Loucy (cell line): ENCODE data around the gene VEPH1.

Experiments used
- CTCF ChIP-seq: fragments of 200-600 bp; sonication (generic); conservative IDR thresholded peaks from 2 replicates; pipeline ENCODE4 v1.5.1; 2014; ENCODE audit warnings: mild to moderate bottlenecking, antibody characterized with exemption, low read length
- EZH2phosphoT487 ChIP-seq: fragments of 200-600 bp; IDR thresholded peaks from 2 replicates; pipeline ENCODE4 v1.6.1; 2018; ENCODE audit warnings: antibody characterized with exemption, mild to moderate bottlenecking, moderate library complexity, borderline replicate concordance

GRCh38 chr3:157219215-157219614 lies 284.0 kb downstream of the VEPH1 start:
- TF ChIP-seq CTCF (no peak), EZH2phosphoT487 (no peak)
